HUES6 (cell line): ENCODE results near the gene HPDL.

Experiments
- H3K27ac ChIP-seq: 2 replicates; pipeline ENCODE4 v1.7.0; 2013; ENCODE audit warnings: low read depth, mild to moderate bottlenecking, low read length, inconsistent platforms
- H3K27me3 ChIP-seq: 2 replicates; pipeline ENCODE4 v1.6.1; 2013; ENCODE audit warnings: low read length; ENCODE audit not compliant: control insufficient read depth, insufficient read depth
- H3K36me3 ChIP-seq: 2 replicates; pipeline ENCODE4 v1.6.1; 2013; ENCODE audit warnings: low read length; ENCODE audit not compliant: control insufficient read depth, insufficient read depth
- H3K4me1 ChIP-seq: 2 replicates; pipeline ENCODE4 v1.6.1; 2013; ENCODE audit warnings: low read length; ENCODE audit not compliant: control insufficient read depth, insufficient read depth
- H3K4me3 ChIP-seq: 2 replicates; pipeline ENCODE4 v1.5.1; 2013; ENCODE audit warnings: low read depth, low read length
- H3K9ac ChIP-seq: one replicate; pipeline ENCODE4 v1.6.1; 2013; ENCODE audit warnings: mild to moderate bottlenecking, low read length
- H3K9me3 ChIP-seq: 2 replicates; pipeline ENCODE4 v1.6.1; 2013; ENCODE audit warnings: low read depth, low read length; ENCODE audit not compliant: control insufficient read depth, insufficient read depth

HPDL gene

DNA sequence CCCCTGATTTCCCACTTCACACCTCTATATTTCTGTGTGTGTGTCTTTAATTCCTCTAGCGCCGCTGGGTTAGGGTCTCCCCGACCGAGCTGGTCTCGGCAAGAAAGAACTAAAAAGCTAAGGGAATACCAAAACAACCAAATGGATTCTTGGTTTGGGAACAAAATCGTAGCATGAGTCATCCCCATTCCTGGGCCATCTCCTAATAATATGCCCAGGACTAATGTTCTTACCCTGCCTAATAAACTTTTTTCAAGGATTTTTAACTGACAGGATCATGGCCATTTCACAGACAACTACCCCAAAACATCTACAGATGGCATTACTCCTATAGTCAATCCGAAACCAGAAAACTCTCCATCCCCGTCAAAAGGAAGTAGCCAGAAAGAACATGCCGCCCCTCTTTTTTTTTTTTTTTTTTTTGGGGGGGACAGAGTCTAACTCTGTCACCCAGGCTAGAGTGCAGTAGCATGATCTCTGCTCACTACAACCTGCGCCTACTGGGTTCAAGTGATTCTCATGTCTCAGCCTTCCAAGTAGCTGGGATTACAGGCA, 4.1 kb upstream of the HPDL start:
- Histone ChIP-seq H3K4me1 (peaks cover 46% of the 10 kb centered on the region), H3K4me3 (no peak overlapping the region), H3K9ac (no peak overlapping the region), H3K27me3 (no peaks in the 10 kb centered on the region), H3K9me3 (no peaks in the 10 kb centered on the region; the same call in 1 of the 2 replicates), H3K27ac (no peak overlapping the region; the same call in 1 of the 2 replicates), H3K36me3 (peaks cover 33% of the 10 kb centered on the region; the same call in 1 of the 2 replicates)

DNA sequence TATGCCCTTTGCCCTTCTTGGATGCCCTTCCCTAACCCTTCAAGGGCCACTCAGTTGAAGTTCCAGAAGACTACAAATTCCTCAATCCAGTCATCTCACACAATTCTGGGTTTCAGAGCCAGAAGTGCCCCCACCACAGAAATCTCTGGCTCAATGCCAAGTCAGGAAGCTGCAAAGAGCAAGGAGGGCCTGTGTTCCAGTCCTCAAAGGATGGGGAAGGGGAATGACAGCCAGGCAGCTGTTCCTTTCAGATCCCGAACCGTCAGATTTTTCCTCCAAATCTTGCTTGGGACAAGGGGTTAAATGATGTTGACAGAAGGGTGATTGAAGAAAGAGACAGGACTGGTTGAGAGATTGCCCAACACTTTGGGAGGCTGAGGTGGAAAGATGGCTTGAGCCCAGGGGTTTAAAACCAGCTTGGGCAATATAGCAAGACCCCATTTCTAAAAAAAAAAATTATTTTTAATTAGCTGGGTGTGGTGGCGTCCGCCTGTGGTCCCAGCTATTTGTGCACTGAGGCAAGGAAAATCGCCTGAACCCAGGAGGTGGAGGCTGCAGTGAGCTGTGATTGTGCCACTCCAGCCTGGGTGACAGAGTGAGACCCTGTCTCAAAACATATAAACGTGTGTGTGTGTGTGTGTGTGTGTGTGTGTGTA, 716 bp upstream of the HPDL start:
- Histone ChIP-seq H3K4me3 (peak overlapping the region; percentile 61), H3K27ac (no peak overlapping the region; the same call in 1 of the 2 replicates), H3K27me3 (no peaks in the 10 kb centered on the region), H3K9me3 (no peaks in the 10 kb centered on the region; the same call in 1 of the 2 replicates), H3K4me1 (peaks cover 52% of the 10 kb centered on the region), H3K9ac (peak overlapping the region; percentile 85), H3K36me3 (peaks cover 9% of the 10 kb centered on the region)

DNA sequence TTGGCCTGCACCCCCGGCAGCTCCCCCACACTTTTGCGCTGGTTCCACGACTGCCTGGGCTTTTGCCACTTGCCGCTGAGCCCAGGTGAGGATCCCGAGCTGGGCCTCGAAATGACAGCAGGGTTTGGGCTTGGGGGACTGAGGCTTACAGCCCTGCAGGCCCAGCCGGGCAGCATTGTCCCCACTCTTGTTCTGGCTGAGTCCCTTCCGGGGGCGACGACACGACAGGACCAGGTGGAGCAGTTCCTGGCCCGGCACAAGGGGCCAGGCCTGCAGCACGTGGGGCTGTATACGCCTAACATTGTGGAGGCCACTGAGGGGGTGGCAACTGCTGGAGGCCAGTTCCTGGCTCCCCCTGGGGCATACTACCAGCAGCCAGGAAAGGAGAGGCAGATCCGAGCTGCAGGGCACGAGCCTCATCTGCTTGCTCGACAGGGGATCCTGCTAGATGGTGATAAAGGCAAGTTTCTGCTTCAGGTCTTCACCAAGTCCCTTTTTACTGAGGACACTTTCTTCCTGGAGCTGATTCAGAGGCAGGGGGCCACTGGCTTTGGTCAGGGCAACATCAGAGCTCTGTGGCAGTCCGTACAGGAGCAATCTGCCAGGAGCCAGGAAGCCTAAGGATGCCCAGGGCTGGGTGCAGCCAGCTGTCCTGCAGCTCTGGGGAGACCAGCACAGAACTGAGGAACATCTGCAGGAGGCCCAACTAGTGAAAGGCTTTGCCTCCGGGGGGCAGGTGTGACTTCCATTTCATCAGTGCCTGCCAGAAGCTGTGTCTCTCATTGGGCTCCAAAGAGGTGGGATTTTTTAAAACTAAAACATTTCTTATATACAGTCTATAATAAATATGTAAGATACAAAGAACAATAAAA, 1.2 kb downstream of the HPDL start:
- peak overlapping the region; percentile 83; the same call in 1 of the 2 replicates for H3K27ac ChIP-seq
- peak overlapping the region; percentile 85 for H3K9ac ChIP-seq

DNA sequence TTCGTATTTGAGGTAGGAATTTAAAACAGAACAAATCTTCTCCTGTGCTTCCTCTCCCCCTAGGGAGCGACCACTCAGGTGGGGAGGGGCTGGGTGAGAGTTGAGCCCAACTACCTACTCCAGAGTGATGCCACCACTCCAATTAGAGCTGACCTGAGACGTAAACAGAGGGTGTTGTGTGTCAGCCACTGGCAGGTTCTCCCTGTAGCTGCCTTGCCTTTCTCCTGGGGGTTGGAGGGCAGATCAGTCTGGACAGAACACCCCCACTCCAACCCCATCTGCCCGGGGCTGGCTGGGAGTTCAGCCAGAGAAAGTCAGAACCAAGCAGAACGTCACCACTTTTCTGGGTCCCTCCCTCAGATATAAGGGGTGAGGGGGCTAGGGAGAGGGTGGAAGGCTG, 2.0 kb downstream of the HPDL start:
- no peaks in the 10 kb centered on the region; the same call in 1 of the 2 replicates for H3K9me3 ChIP-seq
- peak overlapping the region; percentile 61 for H3K4me3 ChIP-seq
- H3K27me3 ChIP-seq: no peaks in the 10 kb centered on the region
- peak overlapping the region; percentile 62 for H3K9ac ChIP-seq
- peaks cover 42% of the 10 kb centered on the region for H3K4me1 ChIP-seq
- H3K36me3 ChIP-seq: peaks cover 32% of the 10 kb centered on the region
- H3K27ac ChIP-seq: peak overlapping the region; percentile 55; the same call in 1 of the 2 replicates

More for the DNA sequence above, 1.2 kb downstream of the HPDL start:
- H3K36me3 ChIP-seq: peaks cover 24% of the 10 kb centered on the region
- H3K4me3 ChIP-seq: peak overlapping the region; percentile 61
- no peaks in the 10 kb centered on the region for H3K27me3 ChIP-seq
- H3K9me3 ChIP-seq: no peaks in the 10 kb centered on the region; the same call in 1 of the 2 replicates
- peaks cover 42% of the 10 kb centered on the region for H3K4me1 ChIP-seq

DNA sequence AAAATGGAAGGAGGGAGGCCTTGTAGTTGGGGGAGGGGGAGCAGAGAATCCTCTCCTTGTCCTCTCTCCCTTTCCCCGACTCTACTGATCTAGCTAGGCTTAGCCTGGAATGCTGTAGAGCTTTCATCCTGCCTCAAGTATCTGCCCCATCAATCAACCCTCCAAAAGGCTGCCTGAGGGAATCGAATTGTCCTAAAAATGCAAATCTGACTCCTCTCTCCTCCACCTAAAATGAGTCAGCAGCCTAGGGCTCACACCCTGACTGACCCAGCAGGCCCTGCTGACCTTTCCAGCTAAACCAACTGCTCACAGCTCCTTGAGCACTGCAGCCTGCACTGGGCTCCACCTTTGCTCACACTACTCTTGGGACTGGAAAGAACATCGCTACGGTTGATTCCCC, 2.8 kb downstream of the HPDL start:
- Histone ChIP-seq H3K27ac (peak overlapping the region; percentile 55), H3K4me1 (peaks cover 42% of the 10 kb centered on the region), H3K9me3 (no peaks in the 10 kb centered on the region), H3K27me3 (no peaks in the 10 kb centered on the region), H3K4me3 (peak overlapping the region; percentile 61; the same call in 1 of the 2 replicates), H3K9ac (peak overlapping the region; percentile 62), H3K36me3 (peaks cover 40% of the 10 kb centered on the region)

DNA sequence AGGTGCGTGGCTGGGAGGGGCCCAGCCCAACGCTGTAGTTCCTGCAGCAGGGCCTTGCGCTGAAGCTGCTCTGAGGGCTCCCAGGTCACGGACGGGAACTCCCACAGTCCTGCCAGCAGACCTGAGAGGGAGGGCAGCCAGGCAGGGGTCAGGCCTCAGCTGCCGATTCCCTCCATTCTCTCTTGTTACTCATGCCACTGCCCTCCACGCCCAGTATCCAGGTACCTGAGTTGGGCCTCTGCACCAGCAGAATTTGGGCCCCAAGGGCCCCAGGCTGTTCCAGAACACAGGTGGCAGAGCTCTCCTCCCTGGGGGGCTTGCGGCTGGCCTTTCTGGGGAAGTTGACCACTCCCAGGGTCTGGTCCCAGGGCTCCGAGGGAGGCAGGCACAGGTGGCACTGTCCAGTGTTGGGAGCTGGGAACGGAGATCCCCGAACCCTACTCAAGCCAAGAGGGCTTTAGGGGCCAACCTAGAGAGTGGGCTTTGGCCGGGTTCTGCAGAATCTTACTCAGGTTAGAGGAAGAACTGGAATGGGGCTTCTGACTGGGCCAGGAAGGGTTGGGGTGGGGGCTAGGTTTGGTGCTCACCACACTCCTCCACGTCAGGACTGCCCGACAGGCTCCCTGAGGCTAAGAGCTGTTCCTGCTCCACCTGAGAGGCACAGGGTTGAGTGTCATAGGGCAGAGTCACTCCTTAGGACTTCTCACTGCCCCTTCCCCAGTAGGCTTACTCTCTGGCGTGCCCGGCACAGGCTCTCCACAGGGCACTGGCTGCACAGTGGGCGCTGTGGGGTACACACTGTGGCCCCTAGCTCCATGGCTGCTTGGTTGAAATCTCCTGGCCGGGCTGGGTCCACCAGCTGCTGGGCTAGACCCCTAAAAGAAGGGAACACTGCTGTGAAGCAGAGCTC, 5.0 kb downstream of the HPDL start:
- Histone ChIP-seq H3K4me3 (no peak overlapping the region), H3K27ac (no peak overlapping the region), H3K9ac (no peak overlapping the region), H3K9me3 (no peaks in the 10 kb centered on the region), H3K36me3 (peaks cover 42% of the 10 kb centered on the region), H3K4me1 (peaks cover 34% of the 10 kb centered on the region), H3K27me3 (no peaks in the 10 kb centered on the region)

DNA sequence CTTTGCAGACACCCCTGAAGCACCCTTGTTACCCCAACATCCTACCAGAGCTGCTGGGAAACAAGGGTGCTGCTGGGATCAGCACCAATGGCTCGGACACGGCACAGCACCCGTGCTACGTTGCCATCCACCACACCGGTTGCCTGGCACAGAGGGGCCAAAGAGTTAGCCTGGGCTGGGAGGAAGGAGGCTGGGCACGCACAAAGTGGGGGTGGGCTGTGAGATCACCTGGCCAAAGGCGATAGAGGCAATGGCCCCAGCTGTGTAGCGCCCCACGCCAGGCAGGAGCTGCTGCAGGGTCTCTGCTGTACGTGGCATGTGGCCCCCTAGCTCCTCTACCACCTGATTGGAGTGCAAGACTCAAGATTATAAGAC, 5.6 kb downstream of the HPDL start:
- peaks cover 42% of the 10 kb centered on the region for H3K36me3 ChIP-seq
- H3K4me3 ChIP-seq: no peak overlapping the region
- H3K9me3 ChIP-seq: no peaks in the 10 kb centered on the region
- H3K27me3 ChIP-seq: no peaks in the 10 kb centered on the region
- H3K27ac ChIP-seq: no peak overlapping the region
- H3K4me1 ChIP-seq: peaks cover 28% of the 10 kb centered on the region
- H3K9ac ChIP-seq: no peak overlapping the region

DNA sequence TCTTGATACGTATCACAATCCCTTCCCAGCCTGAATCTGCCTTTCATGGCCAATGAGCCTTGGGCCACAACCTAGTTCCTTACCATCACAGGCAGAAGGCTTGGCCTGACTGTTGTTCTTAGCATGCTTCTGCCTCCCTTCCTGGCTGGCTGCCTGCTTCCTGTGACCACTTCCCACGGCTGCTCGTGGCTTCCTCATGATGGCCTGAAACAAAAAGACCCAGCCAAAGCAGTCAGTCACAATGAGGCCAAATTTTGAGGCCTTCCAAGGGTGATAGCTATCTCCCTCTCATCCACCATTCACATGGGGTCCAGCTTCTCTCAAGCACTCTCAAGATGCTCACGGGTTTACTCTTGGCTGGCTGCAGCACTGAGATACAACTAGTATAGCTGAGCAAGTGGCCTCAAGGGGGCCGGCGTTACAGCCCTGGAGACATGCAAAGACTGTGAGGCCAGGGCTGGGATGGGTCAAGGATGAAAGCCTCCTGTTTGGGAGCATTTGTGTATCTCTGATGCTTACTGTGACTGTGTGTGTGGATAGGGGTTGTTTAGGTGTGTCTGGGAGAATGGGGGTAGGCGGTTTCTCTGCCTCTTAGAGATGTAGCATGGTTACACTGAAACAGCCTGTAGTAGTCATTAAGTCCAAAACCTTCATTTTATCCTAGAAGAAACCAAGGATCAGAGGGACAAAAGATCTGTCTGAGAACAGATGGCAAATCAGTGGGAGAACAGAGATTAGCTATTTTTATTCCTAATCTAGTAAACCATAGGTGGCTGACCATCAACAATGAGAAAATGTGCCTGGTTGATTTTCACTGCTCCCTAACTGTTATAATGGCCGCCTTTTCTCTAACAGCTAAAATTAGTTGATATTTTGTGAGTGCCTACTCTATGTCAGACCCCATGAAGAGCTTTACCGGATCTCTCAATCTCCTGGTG, 7.9 kb downstream of the HPDL start:
- H3K9me3 ChIP-seq: no peaks in the 10 kb centered on the region
- H3K27ac ChIP-seq: no peak overlapping the region
- H3K4me3 ChIP-seq: no peak overlapping the region
- peaks cover 7% of the 10 kb centered on the region for H3K4me1 ChIP-seq
- H3K9ac ChIP-seq: no peak overlapping the region
- H3K27me3 ChIP-seq: no peaks in the 10 kb centered on the region
- peaks cover 50% of the 10 kb centered on the region for H3K36me3 ChIP-seq

DNA sequence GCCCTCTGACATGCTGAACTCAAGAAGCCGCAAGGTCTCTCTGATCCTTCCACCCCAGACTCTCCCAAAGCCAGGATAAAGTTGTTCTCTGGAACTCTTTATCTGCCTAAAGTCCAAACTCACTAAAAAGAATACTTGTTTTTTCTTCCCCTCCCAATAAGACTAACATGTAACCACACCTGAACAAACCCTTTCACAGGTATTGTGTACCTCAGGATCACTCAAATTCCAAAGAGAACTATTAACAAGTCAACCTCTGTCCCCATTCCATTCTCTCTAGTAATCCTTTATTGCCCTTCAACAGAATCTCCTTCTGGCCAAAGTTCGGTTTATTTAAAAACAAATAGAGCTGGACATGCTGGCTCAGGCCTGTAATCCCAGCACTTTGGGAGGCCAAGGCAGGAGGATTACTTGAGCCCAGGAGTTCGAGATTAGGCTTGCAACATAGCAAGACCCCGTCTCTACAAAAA, 9.2 kb downstream of the HPDL start:
- peaks cover 8% of the 10 kb centered on the region; the same call in 1 of the 2 replicates for H3K4me1 ChIP-seq
- 0 out of 2 replicates have a peak overlapping the region, but pooled peaks have one; percentile 7 for H3K27ac ChIP-seq
- H3K36me3 ChIP-seq: peaks cover 45% of the 10 kb centered on the region
- no peaks in the 10 kb centered on the region for H3K9me3 ChIP-seq
- no peak overlapping the region for H3K4me3 ChIP-seq
- H3K27me3 ChIP-seq: no peaks in the 10 kb centered on the region
- H3K9ac ChIP-seq: no peak overlapping the region
